ENCODE data around the gene SNRK.

The SNRK gene

DNA sequence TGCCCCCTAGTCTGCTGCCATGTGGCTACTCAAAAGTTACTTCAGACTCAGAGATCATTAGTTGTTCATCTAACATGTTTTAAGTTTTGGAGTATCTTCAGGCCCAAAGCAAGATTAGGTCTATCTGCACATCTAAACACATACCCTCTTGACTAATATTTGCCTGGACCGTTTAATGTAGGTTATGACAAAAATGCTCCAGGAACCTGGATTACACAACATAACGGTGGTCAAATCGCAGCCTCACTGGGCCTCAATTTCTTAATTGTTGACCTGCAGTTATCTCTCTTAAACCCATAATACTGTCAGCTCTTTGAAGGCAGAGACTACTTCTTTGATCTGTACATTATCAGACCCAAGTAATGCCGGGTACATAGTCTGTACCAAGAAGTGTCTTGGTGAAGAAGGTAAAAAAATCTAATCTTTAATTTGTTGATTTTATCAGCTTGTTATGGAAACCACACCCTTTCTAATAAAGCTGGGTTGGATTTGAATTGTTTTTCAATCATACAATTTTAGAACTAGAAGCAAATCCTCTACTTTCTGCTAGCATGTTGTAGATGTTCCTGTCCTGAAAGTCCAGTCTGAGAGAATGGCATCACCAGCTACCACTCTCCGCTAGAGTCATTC lies 3.6 kb downstream of the SNRK start:
- TF ChIP-seq, protein P1, sequence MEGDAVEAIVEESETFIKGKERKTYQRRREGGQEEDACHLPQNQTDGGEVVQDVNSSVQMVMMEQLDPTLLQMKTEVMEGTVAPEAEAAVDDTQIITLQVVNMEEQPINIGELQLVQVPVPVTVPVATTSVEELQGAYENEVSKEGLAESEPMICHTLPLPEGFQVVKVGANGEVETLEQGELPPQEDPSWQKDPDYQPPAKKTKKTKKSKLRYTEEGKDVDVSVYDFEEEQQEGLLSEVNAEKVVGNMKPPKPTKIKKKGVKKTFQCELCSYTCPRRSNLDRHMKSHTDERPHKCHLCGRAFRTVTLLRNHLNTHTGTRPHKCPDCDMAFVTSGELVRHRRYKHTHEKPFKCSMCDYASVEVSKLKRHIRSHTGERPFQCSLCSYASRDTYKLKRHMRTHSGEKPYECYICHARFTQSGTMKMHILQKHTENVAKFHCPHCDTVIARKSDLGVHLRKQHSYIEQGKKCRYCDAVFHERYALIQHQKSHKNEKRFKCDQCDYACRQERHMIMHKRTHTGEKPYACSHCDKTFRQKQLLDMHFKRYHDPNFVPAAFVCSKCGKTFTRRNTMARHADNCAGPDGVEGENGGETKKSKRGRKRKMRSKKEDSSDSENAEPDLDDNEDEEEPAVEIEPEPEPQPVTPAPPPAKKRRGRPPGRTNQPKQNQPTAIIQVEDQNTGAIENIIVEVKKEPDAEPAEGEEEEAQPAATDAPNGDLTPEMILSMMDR (conservative IDR thresholded peaks at IDR 0.05; ENCODE audit: control insufficient read depth, insufficient read depth, low read depth, low read length) = no peak
- no peak for DNase-seq (ENCODE audit: low read depth)
- H3K4me3 ChIP-seq (ENCODE audit: control insufficient read depth, low read depth, low read length) = no peak overlapping the region

DNA sequence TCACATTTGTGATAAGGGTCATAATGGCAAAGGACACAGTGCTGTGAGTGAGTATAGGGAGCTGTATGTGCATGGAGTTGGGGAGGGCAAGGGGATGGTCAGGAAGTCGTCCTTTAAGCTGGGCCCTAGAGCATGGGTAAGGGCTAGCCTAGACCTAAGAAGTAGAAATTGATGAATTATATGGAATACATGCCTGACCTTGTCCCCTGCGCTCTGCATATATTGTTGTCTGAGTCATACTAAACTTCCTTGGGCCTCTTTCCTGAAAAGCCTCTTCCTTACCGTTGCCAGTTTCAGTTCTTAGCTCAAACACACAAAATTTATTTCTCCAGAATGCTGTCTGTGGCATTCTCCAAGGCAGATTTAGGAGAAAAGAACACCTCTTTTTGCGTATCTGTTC lies 4.6 kb downstream of the SNRK start:
- DNase-seq (ENCODE audit: low read depth) = no peak
- TF ChIP-seq, protein P1 (conservative IDR thresholded peaks at IDR 0.05; ENCODE audit: control insufficient read depth, insufficient read depth, low read depth, low read length) = no peak
- H3K4me3 ChIP-seq (ENCODE audit: control insufficient read depth, low read depth, low read length) = no peak overlapping the region

DNA sequence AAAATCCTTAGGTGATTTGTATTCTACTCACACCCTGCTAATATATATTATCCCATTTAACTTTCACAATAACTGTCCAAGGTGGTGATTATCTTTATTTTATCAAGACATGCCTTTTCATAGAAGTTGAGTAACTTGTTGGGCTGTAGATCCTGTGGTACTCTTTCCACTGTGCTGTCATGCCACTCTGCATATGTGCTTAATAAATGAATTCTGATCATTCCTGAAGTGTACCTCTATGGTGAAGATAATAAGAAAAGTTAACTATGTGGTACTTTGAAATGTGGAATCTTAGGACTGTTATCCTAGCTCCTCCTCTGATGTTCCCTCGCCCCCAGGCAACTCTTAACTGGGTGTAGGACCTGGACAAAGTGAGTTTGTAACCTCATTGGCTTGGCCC lies 5.2 kb downstream of the SNRK start:
- TF ChIP-seq, protein P1 (conservative IDR thresholded peaks at IDR 0.05; ENCODE audit: control insufficient read depth, insufficient read depth, low read depth, low read length) = no peak
- DNase-seq (ENCODE audit: low read depth) = no peak
- H3K4me3 ChIP-seq (ENCODE audit: control insufficient read depth, low read depth, low read length) = no peak overlapping the region

DNA sequence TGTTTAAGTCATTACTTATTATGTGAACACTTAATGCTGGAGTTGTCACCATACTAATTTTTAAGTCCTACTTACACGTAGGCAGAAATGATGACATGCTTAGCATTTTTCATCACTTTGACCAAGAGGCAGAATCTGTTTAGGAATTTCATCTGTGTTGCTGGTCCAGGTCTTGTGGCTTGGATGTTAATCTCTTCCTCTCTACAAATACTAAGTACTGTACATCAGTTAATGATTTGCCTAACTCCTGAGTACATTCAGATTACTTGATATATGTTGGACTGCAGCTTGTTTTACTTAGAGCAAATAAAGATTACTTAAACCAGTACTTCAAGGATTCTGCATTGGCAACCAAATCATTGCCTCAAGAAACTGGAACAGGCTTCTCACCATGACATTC lies 8.6 kb downstream of the SNRK start:
- no peak for DNase-seq (ENCODE audit: low read depth)
- TF ChIP-seq, protein P1 (conservative IDR thresholded peaks at IDR 0.05; ENCODE audit: control insufficient read depth, insufficient read depth, low read depth, low read length) = no peak
- H3K4me3 ChIP-seq (ENCODE audit: control insufficient read depth, low read depth, low read length) = no peak overlapping the region

DNA sequence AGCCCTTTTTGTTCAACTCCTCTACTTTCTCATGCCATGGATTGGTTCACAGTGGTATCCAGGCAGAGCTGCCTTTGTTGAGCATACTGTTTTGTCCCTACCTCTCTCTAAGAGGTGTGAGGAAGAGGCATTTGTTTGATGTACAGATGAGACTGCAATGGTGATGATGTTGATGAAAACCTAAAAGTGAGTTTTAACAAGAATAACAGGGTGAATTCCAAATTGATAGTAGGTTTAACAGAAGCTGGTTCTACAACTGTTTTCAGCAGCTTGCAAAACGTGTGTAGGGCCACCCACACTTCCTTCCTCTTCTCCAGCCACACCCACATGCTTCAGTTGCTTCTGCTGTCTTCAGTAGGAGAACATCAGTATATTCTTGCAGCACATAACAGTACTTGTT lies 10.2 kb downstream of the SNRK start:
- H3K4me3 ChIP-seq (ENCODE audit: control insufficient read depth, low read depth, low read length) = no peak overlapping the region
- TF ChIP-seq, protein P1 (conservative IDR thresholded peaks at IDR 0.05; ENCODE audit: control insufficient read depth, insufficient read depth, low read depth, low read length) = no peak
- DNase-seq (ENCODE audit: low read depth) = no peak

DNA sequence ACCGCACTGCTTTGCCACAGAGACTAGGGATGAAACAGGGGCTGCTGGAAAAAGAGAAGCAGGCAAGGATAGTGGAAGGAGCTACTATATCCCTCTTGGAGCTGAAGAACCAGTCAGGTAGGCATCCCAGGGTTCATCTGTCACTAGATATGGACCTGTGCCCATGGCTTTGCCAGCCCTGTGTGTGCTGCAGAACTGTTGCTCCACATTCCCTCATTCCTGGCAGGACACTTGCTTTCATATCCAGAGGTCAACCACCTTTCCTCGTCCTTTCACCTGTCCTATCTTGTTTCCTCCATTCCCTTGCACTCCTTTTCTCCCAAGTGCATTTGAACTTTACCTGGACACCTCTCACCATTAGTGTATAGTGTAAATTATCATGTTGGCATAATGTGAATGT lies 12.0 kb downstream of the SNRK start:
- no peak overlapping the region for H3K4me3 ChIP-seq (ENCODE audit: control insufficient read depth, low read depth, low read length)
- TF ChIP-seq, protein P1 (conservative IDR thresholded peaks at IDR 0.05; ENCODE audit: control insufficient read depth, insufficient read depth, low read depth, low read length) = no peak
- no peak for DNase-seq (ENCODE audit: low read depth)

DNA sequence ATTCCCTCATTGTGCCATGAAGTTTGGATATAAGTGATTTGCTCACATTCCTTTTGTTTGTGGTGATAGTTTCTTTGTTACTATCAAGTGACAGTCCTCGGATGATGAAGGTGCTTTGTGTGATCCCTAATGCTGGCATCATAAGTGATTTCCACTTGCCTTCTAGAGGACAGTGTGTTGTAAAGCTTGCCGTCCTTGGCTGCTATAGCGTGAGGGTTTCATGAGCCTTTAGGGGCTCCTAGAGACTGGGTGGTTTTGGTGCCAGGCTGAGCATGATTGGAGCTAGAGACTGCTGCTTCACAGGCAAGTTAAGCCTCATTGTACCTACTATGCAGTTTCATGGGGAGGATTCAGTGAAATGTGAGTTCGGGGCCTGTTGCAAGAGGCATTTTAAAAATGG lies 12.4 kb downstream of the SNRK start:
- H3K4me3 ChIP-seq (ENCODE audit: control insufficient read depth, low read depth, low read length) = no peak overlapping the region
- no peak for DNase-seq (ENCODE audit: low read depth)
- TF ChIP-seq, protein P1 (conservative IDR thresholded peaks at IDR 0.05; ENCODE audit: control insufficient read depth, insufficient read depth, low read depth, low read length) = no peak

Data from fibroblast of mammary gland (primary cell).